GM12878 (cell line): ENCODE measurements around the gene MTO1.

Experiments
- CTCF ChIP-seq, 3 experiments: IDR thresholded peaks in 2 of 3; conservative IDR thresholded peaks in 1 of 3; 2 replicates each; pipeline ENCODE4 v1.5.1; 2011; ENCODE audit warnings: low read depth in 3 of 3, low read length in 3 of 3, mild to moderate bottlenecking in 3 of 3, control low read depth in 2 of 3, moderate library complexity in 2 of 3, inconsistent platforms in 1 of 3, mixed read lengths in 1 of 3; ENCODE audit not compliant: control insufficient read depth in 2 of 3, insufficient read depth in 1 of 3; ENCODE audit errors: extremely low read depth in 1 of 3
- FOXM1 ChIP-seq: IDR thresholded peaks from 2 replicates; pipeline ENCODE4 v1.6.1; 2012; ENCODE audit warnings: low read depth, mild to moderate bottlenecking, inconsistent platforms, low read length, moderate library complexity
- MEF2A ChIP-seq: IDR thresholded peaks from 2 replicates; pipeline ENCODE4 v1.6.1; 2011; ENCODE audit warnings: low read depth, mild to moderate bottlenecking, low read length, moderate library complexity; ENCODE audit not compliant: insufficient read depth
- MYC ChIP-seq: IDR thresholded peaks from 2 replicates; pipeline ENCODE4 v1.6.1; 2011; ENCODE audit warnings: mild to moderate bottlenecking, low read length, moderate library complexity, inconsistent platforms; ENCODE audit not compliant: insufficient read depth, insufficient replicate concordance, insufficient read length, severe bottlenecking
- POLR2A ChIP-seq: IDR thresholded peaks from 2 replicates; pipeline ENCODE4 v1.6.1; 2011; ENCODE audit warnings: low read depth, mild to moderate bottlenecking, low read length
- POLR2AphosphoS5 ChIP-seq: IDR thresholded peaks from 2 replicates; pipeline ENCODE4 v1.6.1; 2011; ENCODE audit warnings: mild to moderate bottlenecking, low read length, inconsistent platforms
- RAD21 ChIP-seq: IDR thresholded peaks from 2 replicates; pipeline ENCODE4 v1.6.1; 2011; ENCODE audit warnings: mild to moderate bottlenecking, low read depth, low read length, moderate library complexity; ENCODE audit not compliant: insufficient read depth
- RCOR1 ChIP-seq: conservative IDR thresholded peaks from 2 replicates; pipeline ENCODE4 v1.6.1; 2012; ENCODE audit warnings: low read depth, low read length, improper control_type of control experiment
- TAF1 ChIP-seq: IDR thresholded peaks from 2 replicates; pipeline ENCODE4 v1.6.1; 2011; ENCODE audit warnings: mild to moderate bottlenecking, low read depth, low read length, borderline replicate concordance
- ZBTB33 ChIP-seq: fragments of 450-650 bp; IDR thresholded peaks from 2 replicates; pipeline ENCODE4 v1.6.1; 2017; ENCODE audit warnings: mild to moderate bottlenecking

GRCh38 chr6:73435236-73435635 lies 26.3 kb upstream of the MTO1 start:
- TF ChIP-seq POLR2AphosphoS5 = no peak
- TF ChIP-seq MEF2A = no peak
- TF ChIP-seq RAD21 = no peak
- no peak for TF ChIP-seq POLR2A
- TF ChIP-seq RCOR1 = no peak
- no peak for TF ChIP-seq MYC
- TF ChIP-seq ZBTB33 = no peak
- TF ChIP-seq CTCF (IDR thresholded peaks at IDR 0.05 in 2 of 3, conservative IDR thresholded peaks at IDR 0.05 in 1 of 3; ENCODE audit: control insufficient read depth in 2 of 3, extremely low read depth in 1 of 3, insufficient read depth in 1 of 3, low read depth in 3 of 3, low read length in 3 of 3) = no peak
- TF ChIP-seq FOXM1 = no peak
- no peak for TF ChIP-seq TAF1
